Activated CD4-positive, alpha-beta T cell treated with anti-CD3 and anti-CD28 coated beads for 24 hours (primary cell): Measurements from ENCODE around the gene LMBR1.

ENCODE experiments used
- DNase-seq, 2 donors: peaks; one replicate each; pipeline ENCODE4 v3.0.0-alpha.2; 2020; ENCODE audit warnings: low read depth in 2 of 2

Gene LMBR1

GRCh38 chr7:156693627-156694026 is 199.4 kb downstream of the LMBR1 start:
- DNase-seq, result no peak

- no peak for DNase-seq
Observed at GRCh38 chr7:156692849-156693248, 200.1 kb downstream of the LMBR1 start.

GRCh38 chr7:156691764-156692163 is 201.2 kb downstream of the LMBR1 start:
- no peak for DNase-seq

GRCh38 chr7:156684661-156685060 is 208.3 kb downstream of the LMBR1 start:
- DNase-seq, result no peak

- DNase-seq, result no peak
Observed at GRCh38 chr7:156684251-156684650, 208.7 kb downstream of the LMBR1 start.

GRCh38 chr7:156682928-156683327 is 210.1 kb downstream of the LMBR1 start:
- DNase-seq, result no peak

- no peak for DNase-seq
Observed at GRCh38 chr7:156680281-156680680, 212.7 kb downstream of the LMBR1 start.

GRCh38 chr7:156677374-156678054 is 215.5 kb downstream of the LMBR1 start:
- DNase-seq, result no peak

GRCh38 chr7:156676263-156676662 is 216.7 kb downstream of the LMBR1 start:
- DNase-seq, result no peak

- no peak for DNase-seq
Observed at GRCh38 chr7:156675721-156676120, 217.3 kb downstream of the LMBR1 start.

- DNase-seq, result no peak
Observed at GRCh38 chr7:156673902-156674301, 219.1 kb downstream of the LMBR1 start.

- DNase-seq, result no peak
Observed at GRCh38 chr7:156673454-156673853, 219.5 kb downstream of the LMBR1 start.

- DNase-seq, result no peak
Observed at GRCh38 chr7:156669035-156669828, 223.8 kb downstream of the LMBR1 start.

GRCh38 chr7:156668130-156668741 is 224.7 kb downstream of the LMBR1 start:
- DNase-seq, result no peak

GRCh38 chr7:156667110-156667426 is 225.9 kb downstream of the LMBR1 start:
- DNase-seq, result no peak

GRCh38 chr7:156666368-156667109 is 226.4 kb downstream of the LMBR1 start:
- DNase-seq, result no peak

- DNase-seq, result no peak
Observed at GRCh38 chr7:156665101-156665500, 227.9 kb downstream of the LMBR1 start.

GRCh38 chr7:156662277-156662676 is 230.7 kb downstream of the LMBR1 start:
- DNase-seq, result no peak

- no peak for DNase-seq
Observed at GRCh38 chr7:156661637-156662036, 231.3 kb downstream of the LMBR1 start.

GRCh38 chr7:156659961-156660360 is 233.0 kb downstream of the LMBR1 start:
- DNase-seq, result no peak

GRCh38 chr7:156659203-156659602 is 233.8 kb downstream of the LMBR1 start:
- no peak for DNase-seq

- no peak for DNase-seq
Observed at GRCh38 chr7:156657681-156658080, 235.3 kb downstream of the LMBR1 start.
